ENCODE results near the gene PRKD3. TPM values are rescaled to one million over a fixed set of nuclear protein-coding genes. Genes with fewer than 3 reads are reported as not detected.

The PRKD3 gene
- 38.5 and 48.5 TPM in 2 replicates for total RNA-seq (2013; cell fraction: nucleolus; rRNA removed)
- total RNA-seq (2014; rRNA removed), result 9.0 and 11.4 TPM in 2 replicates
- 12.0 and 13.7 TPM in 2 replicates for total RNA-seq (2014; rRNA removed; fragmentation: Illumina TruSeq; extraction: Trizol)
- 10.4 and 14.9 TPM in 2 replicates for total RNA-seq (2021)
- 6.8 TPM for polyA plus RNA-seq (2011; ENCODE audit: low read depth)
- polyA plus RNA-seq (2011; rRNA removed), result 8.2 and 10.8 TPM in 2 replicates
- 4.5 and 5.0 TPM in 2 replicates for polyA plus RNA-seq (2011; cell fraction: cytosol; rRNA removed)
- polyA plus RNA-seq (2011; cell fraction: nucleus; rRNA removed), result 5.8 and 7.1 TPM in 2 replicates
- 9.5 and 10.6 TPM in 2 replicates for polyA plus RNA-seq (2012)
- polyA plus RNA-seq (2014; fragmentation: Illumina TruSeq; extraction: Trizol), result 11.1 and 14.2 TPM in 2 replicates
- 1 to 10 TPM; 3.3 to 3.7 TPM for polyA plus RNA-seq (2014; fragmentation: Nextera tagmentation; extraction: Ambion mirVana)
- 6.1 and 7.5 TPM in 2 replicates for polyA plus RNA-seq (2014; rRNA removed)
- polyA plus RNA-seq (2016; fragmentation: Nextera tagmentation; extraction: Ambion mirVana), result 1 to 10 TPM; 6.5 to 7.4 TPM
- polyA minus RNA-seq (2011; rRNA and poly(A)+ RNA removed), result 11.2 and 11.4 TPM in 2 replicates
- polyA minus RNA-seq (2011; cell fraction: cytosol; rRNA and poly(A)+ RNA removed), result 5.3 and 7.6 TPM in 2 replicates
- 5.7 and 9.8 TPM in 2 replicates for polyA minus RNA-seq (2011; cell fraction: nucleus; rRNA and poly(A)+ RNA removed)
- Bru-seq, nascent RNA, result percentile 75 among the genes with signal in this experiment
- percentile 70 among the genes with signal in this experiment for BruChase-seq, experiment 1, labeled RNA remaining after a 6-hour chase
- BruChase-seq, experiment 2, labeled RNA remaining after a 2-hour chase, result percentile 71 among the genes with signal in this experiment
- long read RNA-seq, experiment 1, partial matches to known transcripts, result 1 of 6 reads
- long read RNA-seq, experiment 1, other reads (novel, unspliced or antisense), result 5 of 6 reads
- long read RNA-seq, experiment 2, partial matches to known transcripts, result 11 of 30 reads
- long read RNA-seq, experiment 2, other reads (novel, unspliced or antisense), result 19 of 30 reads

DNA sequence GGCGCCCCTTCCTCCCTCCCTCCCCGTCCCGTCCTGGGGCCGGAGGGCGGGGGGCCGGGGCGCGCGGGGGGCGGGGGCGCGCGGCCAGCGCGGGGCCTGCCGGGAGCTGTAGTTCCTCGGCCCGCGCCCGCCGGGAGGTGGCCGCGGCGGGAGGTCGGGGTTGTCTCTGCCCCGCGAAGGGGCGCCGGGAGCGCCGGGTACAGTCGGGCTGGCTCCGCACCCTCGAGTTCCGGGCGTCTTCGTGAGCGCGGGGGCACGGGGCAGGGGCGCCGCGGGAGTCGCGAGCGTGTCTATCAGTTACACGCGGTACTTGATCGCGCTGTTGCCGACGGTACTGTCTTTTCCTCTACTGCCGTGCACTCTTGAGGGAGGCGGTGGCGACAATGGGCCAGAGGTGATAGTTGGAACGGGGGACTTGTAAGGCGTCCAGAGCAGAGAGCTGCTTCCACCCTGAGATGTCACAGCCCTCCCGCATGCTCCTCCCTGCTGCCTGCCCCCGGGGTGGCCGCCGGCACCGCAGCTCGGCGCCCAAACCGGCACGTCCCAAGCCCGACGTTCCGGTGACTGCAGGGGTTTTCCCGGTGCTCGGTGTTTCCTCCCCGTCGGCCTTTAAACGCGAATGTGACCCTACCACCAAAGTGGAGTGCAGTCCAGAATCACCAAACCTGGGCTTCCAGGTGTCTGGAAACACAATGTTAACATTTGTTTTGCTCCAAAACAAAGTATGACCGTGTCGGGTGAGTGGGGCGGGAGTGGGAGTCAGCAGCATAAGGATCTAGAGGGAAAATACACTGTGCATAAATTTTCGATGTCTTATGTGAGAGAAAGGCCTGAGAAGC lies at the start of gene PRKD3:
Gene PRKD3 (minus strand): TSS at position 48 of the 839 bp plus-strand sequence. CDS start 8,309 bp downstream, outside the sequence.
- peak; percentile 79 for ATAC-seq
- H3K27ac ChIP-seq (ENCODE audit: control insufficient read depth, insufficient read depth), result peak within 1 kb of the TSS; percentile 35
- in situ Hi-C loops (cut with MboI) (no loop called here), intact Hi-C loops (cut with micrococcal nuclease; ENCODE audit: unreplicated experiment) (loop anchor here (5.0 kb wide), 1 partner anchor 52 kb away; no protein-coding TSS in a partner anchor)
- H2AFZ ChIP-seq (ENCODE audit: control insufficient read depth, low read depth, low read length), result peak within 1 kb of the TSS; percentile 91
- no TSS peak for BruUV-seq (replicated peaks)
- H3K9ac ChIP-seq (ENCODE audit: control insufficient read depth, insufficient read depth, low read length), result peak within 1 kb of the TSS; percentile 68
- peak within 1 kb of the TSS; percentile 96 for H3K4me2 ChIP-seq (ENCODE audit: control insufficient read depth, insufficient read depth)
- peak within 1 kb of the TSS; percentile 69 for H3K4me3 ChIP-seq
- peaks cover 2 to 6% of the 10 kb centered on the region in 2 experiments for H3K27me3 ChIP-seq (replicated peaks in 1 of 2; ENCODE audit: control insufficient read depth in 2 of 2, insufficient read depth in 2 of 2, low read length in 1 of 2)
- ChIA-PET RAD21 (ENCODE audit: unreplicated experiment) (interaction anchor here (1.1 to 2.7 kb wide), 2 partner anchors 50 to 65 kb away, joined by 3 to 9 read pairs; no protein-coding TSS in a partner anchor), SMC1A (ENCODE audit: uncharacterized antibody, unreplicated experiment) (no interaction called here), CTCF (interaction anchor here (0.6 to 1.1 kb wide), 3 partner anchors 62 to 933 kb away, joined by 3 to 5 read pairs (median 4); no protein-coding TSS in a partner anchor), POLR2A (no interaction called here)
- WGBS (ENCODE audit: insufficient coverage, insufficient replicate concordance, low lambda C conversion rate, missing lambda C conversion rate), result under 1% methylated on average over 53 of the region's 79 CpGs
- no peaks in the 10 kb centered on the region for H4K20me1 ChIP-seq (ENCODE audit: control insufficient read depth, insufficient read depth)
- DNase-seq (ENCODE audit: low read depth, low spot score), result no peak
- H3K4me1 ChIP-seq (ENCODE audit: control insufficient read depth, insufficient read depth, low read length), result peaks cover 3% of the 10 kb centered on the region; the same call in 1 of the 2 replicates
- no peak for FAIRE-seq
- no peaks in the 10 kb centered on the region for H3K36me3 ChIP-seq (ENCODE audit: control insufficient read depth in 2 of 2, insufficient read depth in 2 of 2, low read length in 1 of 2)
- peaks cover 5% of the 10 kb centered on the region for H3K79me2 ChIP-seq (ENCODE audit: control insufficient read depth, insufficient read depth, low read length)
- no peaks in the 10 kb centered on the region for H3K9me3 ChIP-seq (replicated peaks; ENCODE audit: control insufficient read depth, insufficient read depth, low read length)
- TF ChIP-seq ESRRA (IDR thresholded peaks at IDR 0.05; ENCODE audit: low read length) (0 out of 2 replicates have a peak, but pooled peaks have one; percentile 33), SIX5 (IDR thresholded peaks at IDR 0.05; ENCODE audit: low read depth, low read length, severe bottlenecking) (peak; percentile 56), EED (IDR thresholded peaks at IDR 0.05; ENCODE audit: low read depth) (0 out of 2 replicates have a peak, but pooled peaks have one; percentile 36), DPF2 (IDR thresholded peaks at IDR 0.05) (peak; percentile 42; the same call in 1 of the 2 replicates), TCF12 (IDR thresholded peaks at IDR 0.05; ENCODE audit: low read depth, low read length) (no peak), SIN3A (IDR thresholded peaks at IDR 0.05; ENCODE audit: low read depth, low read length) (peak; percentile 58; the same call in 1 of the 2 replicates), NBN (IDR thresholded peaks at IDR 0.05) (peak; percentile 18; the same call in 1 of the 2 replicates), IKZF1 (conservative IDR thresholded peaks at IDR 0.05) (peak; percentile 91), PML (IDR thresholded peaks at IDR 0.05; ENCODE audit: low read length) (no peak), IKZF2 (IDR thresholded peaks at IDR 0.05) (peak in 1 of 2 experiments; percentile 27; a peak in 1 of 4 replicates)
- TF ChIP-seq, protein P1, sequence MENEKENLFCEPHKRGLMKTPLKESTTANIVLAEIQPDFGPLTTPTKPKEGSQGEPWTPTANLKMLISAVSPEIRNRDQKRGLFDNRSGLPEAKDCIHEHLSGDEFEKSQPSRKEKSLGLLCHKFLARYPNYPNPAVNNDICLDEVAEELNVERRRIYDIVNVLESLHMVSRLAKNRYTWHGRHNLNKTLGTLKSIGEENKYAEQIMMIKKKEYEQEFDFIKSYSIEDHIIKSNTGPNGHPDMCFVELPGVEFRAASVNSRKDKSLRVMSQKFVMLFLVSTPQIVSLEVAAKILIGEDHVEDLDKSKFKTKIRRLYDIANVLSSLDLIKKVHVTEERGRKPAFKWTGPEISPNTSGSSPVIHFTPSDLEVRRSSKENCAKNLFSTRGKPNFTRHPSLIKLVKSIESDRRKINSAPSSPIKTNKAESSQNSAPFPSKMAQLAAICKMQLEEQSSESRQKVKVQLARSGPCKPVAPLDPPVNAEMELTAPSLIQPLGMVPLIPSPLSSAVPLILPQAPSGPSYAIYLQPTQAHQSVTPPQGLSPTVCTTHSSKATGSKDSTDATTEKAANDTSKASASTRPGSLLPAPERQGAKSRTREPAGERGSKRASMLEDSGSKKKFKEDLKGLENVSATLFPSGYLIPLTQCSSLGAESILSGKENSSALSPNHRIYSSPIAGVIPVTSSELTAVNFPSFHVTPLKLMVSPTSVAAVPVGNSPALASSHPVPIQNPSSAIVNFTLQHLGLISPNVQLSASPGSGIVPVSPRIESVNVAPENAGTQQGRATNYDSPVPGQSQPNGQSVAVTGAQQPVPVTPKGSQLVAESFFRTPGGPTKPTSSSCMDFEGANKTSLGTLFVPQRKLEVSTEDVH (IDR thresholded peaks at IDR 0.05; ENCODE audit: low read depth, partially characterized antibody), result no peak
- TF ChIP-seq, protein P2, sequence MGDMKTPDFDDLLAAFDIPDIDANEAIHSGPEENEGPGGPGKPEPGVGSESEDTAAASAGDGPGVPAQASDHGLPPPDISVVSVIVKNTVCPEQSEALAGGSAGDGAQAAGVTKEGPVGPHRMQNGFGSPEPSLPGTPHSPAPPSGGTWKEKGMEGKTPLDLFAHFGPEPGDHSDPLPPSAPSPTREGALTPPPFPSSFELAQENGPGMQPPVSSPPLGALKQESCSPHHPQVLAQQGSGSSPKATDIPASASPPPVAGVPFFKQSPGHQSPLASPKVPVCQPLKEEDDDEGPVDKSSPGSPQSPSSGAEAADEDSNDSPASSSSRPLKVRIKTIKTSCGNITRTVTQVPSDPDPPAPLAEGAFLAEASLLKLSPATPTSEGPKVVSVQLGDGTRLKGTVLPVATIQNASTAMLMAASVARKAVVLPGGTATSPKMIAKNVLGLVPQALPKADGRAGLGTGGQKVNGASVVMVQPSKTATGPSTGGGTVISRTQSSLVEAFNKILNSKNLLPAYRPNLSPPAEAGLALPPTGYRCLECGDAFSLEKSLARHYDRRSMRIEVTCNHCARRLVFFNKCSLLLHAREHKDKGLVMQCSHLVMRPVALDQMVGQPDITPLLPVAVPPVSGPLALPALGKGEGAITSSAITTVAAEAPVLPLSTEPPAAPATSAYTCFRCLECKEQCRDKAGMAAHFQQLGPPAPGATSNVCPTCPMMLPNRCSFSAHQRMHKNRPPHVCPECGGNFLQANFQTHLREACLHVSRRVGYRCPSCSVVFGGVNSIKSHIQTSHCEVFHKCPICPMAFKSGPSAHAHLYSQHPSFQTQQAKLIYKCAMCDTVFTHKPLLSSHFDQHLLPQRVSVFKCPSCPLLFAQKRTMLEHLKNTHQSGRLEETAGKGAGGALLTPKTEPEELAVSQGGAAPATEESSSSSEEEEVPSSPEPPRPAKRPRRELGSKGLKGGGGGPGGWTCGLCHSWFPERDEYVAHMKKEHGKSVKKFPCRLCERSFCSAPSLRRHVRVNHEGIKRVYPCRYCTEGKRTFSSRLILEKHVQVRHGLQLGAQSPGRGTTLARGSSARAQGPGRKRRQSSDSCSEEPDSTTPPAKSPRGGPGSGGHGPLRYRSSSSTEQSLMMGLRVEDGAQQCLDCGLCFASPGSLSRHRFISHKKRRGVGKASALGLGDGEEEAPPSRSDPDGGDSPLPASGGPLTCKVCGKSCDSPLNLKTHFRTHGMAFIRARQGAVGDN (IDR thresholded peaks at IDR 0.05), result no peak
